ENCODE measurements around the gene DENND1C. TPM values are rescaled to one million over a fixed set of nuclear protein-coding genes. Genes with fewer than 3 reads are reported as not detected.

DENND1C gene
- total and polyA plus RNA-seq, 8 donors, result 0.51 to 3.2 (median 1.7) TPM

- intact Hi-C loops (cut with DNase I), result no loop called here
- DNase-seq (no peak), ATAC-seq (no peak)
These were observed 63.0 kb downstream of the DENND1C start for GRCh38 chr19:6418562-6418932.

GRCh38 chr19:6417713-6418561, 63.6 kb downstream of the DENND1C start:
- DNase-seq (peak in 1 of 6 donors; percentile 42), FAIRE-seq (no peak), ATAC-seq (peak in 3 of 4 donors; percentile 69 to 71 (median 70))
- no peak overlapping the region for H3K4me3 ChIP-seq
- no peaks in the 10 kb centered on the region for H3K27me3 ChIP-seq
- peaks cover 0 to 6% (median 0%) of the 10 kb centered on the region in 3 donors for H3K4me1 ChIP-seq
- no peak overlapping the region for H3K27ac ChIP-seq
- no peak for TF ChIP-seq CTCF (IDR thresholded peaks at IDR 0.05)
- no peaks in the 10 kb centered on the region for H3K9me3 ChIP-seq
- H3K36me3 ChIP-seq, result peaks cover 11 to 69% (median 55%) of the 10 kb centered on the region in 3 donors
- intact Hi-C loops (cut with DNase I), result no loop called here
- WGBS, 2 donors, result 72 to 75% methylated on average over 33 of the region's 33 CpGs

More at GRCh38 chr19:6418562-6418932, 63.0 kb downstream of the DENND1C start:
- no peak overlapping the region for H3K27ac ChIP-seq
- H3K4me1 ChIP-seq, result peaks cover 0 to 11% (median 0%) of the 10 kb centered on the region in 3 donors
- peaks cover 11 to 69% (median 55%) of the 10 kb centered on the region in 3 donors for H3K36me3 ChIP-seq
- no peak for TF ChIP-seq CTCF (IDR thresholded peaks at IDR 0.05)
- H3K27me3 ChIP-seq, result no peaks in the 10 kb centered on the region
- no peaks in the 10 kb centered on the region for H3K9me3 ChIP-seq
- H3K4me3 ChIP-seq, result no peak overlapping the region
- WGBS, 2 donors, result 91 to 93% methylated on average over 19 of the region's 19 CpGs
- FAIRE-seq, result no peak

Other genes starting within 250 kb of the DENND1C start
- gene MLLT1, start 201.8 kb downstream of the DENND1C start, total RNA-seq, result 10 to 100 TPM; 21.6 to 37.5 (median 25.4) TPM
- gene MLLT1, start 201.8 kb downstream of the DENND1C start, polyA plus RNA-seq, result 10 to 100 TPM; 19.6 to 28.6 TPM
- gene ACER1, start 148.2 kb downstream of the DENND1C start, total RNA-seq, result not detected
- not detected for gene ACER1, start 148.2 kb downstream of the DENND1C start, polyA plus RNA-seq
- gene CLPP, start 120.3 kb downstream of the DENND1C start, total RNA-seq, result 10 to 100 TPM; 29.1 to 39.5 (median 31.5) TPM
- 10 to 100 TPM; 34.8 to 39.8 TPM for gene CLPP, start 120.3 kb downstream of the DENND1C start, polyA plus RNA-seq
- gene ALKBH7, start 109.0 kb downstream of the DENND1C start, total RNA-seq, result 10 to 100 TPM; 35.2 to 69.4 (median 53.4) TPM
- 10 to 100 TPM; 29.3 to 61.4 TPM for gene ALKBH7, start 109.0 kb downstream of the DENND1C start, polyA plus RNA-seq
- gene PSPN, start 105.9 kb downstream of the DENND1C start, total RNA-seq, result 1 to 10 TPM in 2 of 6 donors, under 1 TPM in 4; 0.64 to 1.4 (median 0.81) TPM
- 1 to 10 TPM; 1.0 to 1.1 TPM for gene PSPN, start 105.9 kb downstream of the DENND1C start, polyA plus RNA-seq
- gene GTF2F1, start 88.6 kb downstream of the DENND1C start, total RNA-seq, result 10 to 100 TPM; 28.3 to 39.5 (median 32.8) TPM
- 10 to 100 TPM; 40.9 to 49.3 TPM for gene GTF2F1, start 88.6 kb downstream of the DENND1C start, polyA plus RNA-seq
- gene KHSRP, start 57.0 kb downstream of the DENND1C start, total RNA-seq, result 100 to 1,000 TPM in 1 of 6 donors, 10 to 100 TPM in 5; 67.2 to 119 (median 93.1) TPM
- 10 to 100 TPM; 69.7 to 98.2 TPM for gene KHSRP, start 57.0 kb downstream of the DENND1C start, polyA plus RNA-seq
- under 1 TPM in 4 of 6 donors, not detected in 2; 0.12 to 0.20 (median 0.15) TPM for gene SLC25A41, start 48.0 kb downstream of the DENND1C start, total RNA-seq
- under 1 TPM; 0.85 to 0.91 TPM for gene SLC25A41, start 48.0 kb downstream of the DENND1C start, polyA plus RNA-seq
- 10 to 100 TPM; 16.3 to 39.4 (median 20.0) TPM for gene SLC25A23, start 22.0 kb downstream of the DENND1C start, total RNA-seq
- gene SLC25A23, start 22.0 kb downstream of the DENND1C start, polyA plus RNA-seq, result 10 to 100 TPM; 19.8 to 22.7 TPM
- 10 to 100 TPM; 22.0 to 37.7 (median 26.4) TPM for gene CRB3, start 17.5 kb downstream of the DENND1C start, total RNA-seq
- 10 to 100 TPM; 28.5 to 28.7 TPM for gene CRB3, start 17.5 kb downstream of the DENND1C start, polyA plus RNA-seq
- 1 to 10 TPM; 1.1 to 5.5 (median 2.7) TPM for gene TUBB4A, start 20.5 kb upstream of the DENND1C start, total RNA-seq
- gene TUBB4A, start 20.5 kb upstream of the DENND1C start, polyA plus RNA-seq, result 1 to 10 TPM; 1.3 to 3.5 TPM
- 1 to 10 TPM in 1 of 6 donors, under 1 TPM in 3, not detected in 2; 0.12 to 1.1 (median 0.20) TPM for gene TNFSF9, start 49.2 kb upstream of the DENND1C start, total RNA-seq
- gene TNFSF9, start 49.2 kb upstream of the DENND1C start, polyA plus RNA-seq, result not detected
- gene CD70, start 109.4 kb upstream of the DENND1C start, total RNA-seq, result under 1 TPM in 1 of 6 donors, not detected in 5; 0.16 TPM
- gene CD70, start 109.4 kb upstream of the DENND1C start, polyA plus RNA-seq, result not detected
- 1 to 10 TPM in 2 of 6 donors, under 1 TPM in 3, not detected in 1; 0.67 to 5.9 (median 0.98) TPM for gene TNFSF14, start 188.4 kb upstream of the DENND1C start, total RNA-seq
- gene TNFSF14, start 188.4 kb upstream of the DENND1C start, polyA plus RNA-seq, result 1 to 10 TPM; 1.9 to 5.6 TPM
- 1,000 to 10,000 TPM in 2 of 6 donors, 100 to 1,000 TPM in 3, 10 to 100 TPM in 1; 67.7 to 3,753 (median 558) TPM for gene C3, start 238.9 kb upstream of the DENND1C start, total RNA-seq
- gene C3, start 238.9 kb upstream of the DENND1C start, polyA plus RNA-seq, result 1,000 to 10,000 TPM in 1 of 2 donors, 100 to 1,000 TPM in 1; 447 to 1,383 TPM